Activated gamma-delta T cell treated with anti-CD3 and anti-CD28 coated beads, Interleukin-2, amount 50 U/mL, for 16 hours (primary cell): ENCODE data around the gene UTS2R.
"Not testable (repeated sequence)": the region's sequence is repeated elsewhere in the genome, so short reads cannot be mapped to it uniquely, and the experiment has no call there.

Experiments used
- DNase-seq: peaks from one replicate; pipeline ENCODE4 v3.0.0-alpha.2; 2020; ENCODE audit warnings: low read depth

Gene UTS2R

DNA sequence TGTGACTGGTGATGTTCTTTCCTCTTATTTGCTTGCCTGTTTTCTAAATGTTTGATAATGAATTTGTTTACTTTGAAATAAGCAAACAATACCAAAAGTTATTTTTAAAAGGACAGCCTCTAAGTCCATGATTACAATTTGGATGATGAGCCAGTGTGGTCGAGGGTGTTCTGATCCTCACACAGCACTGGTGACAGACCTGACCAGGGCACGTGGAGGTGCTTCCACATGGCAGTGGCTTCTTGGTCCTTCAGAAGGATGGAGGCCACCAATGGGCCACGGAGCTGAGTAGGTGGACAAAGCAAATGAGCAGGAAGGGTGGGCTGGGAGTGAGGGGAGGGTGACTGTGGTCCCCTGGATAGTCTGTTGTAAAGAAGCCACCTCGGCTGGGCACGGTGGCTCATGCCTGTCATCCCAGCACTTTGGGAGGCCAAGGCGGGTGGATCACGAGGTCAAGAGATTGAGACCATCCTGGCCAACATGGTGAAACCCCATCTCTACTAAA is 16.7 kb upstream of the UTS2R start:
- no peak for DNase-seq

DNA sequence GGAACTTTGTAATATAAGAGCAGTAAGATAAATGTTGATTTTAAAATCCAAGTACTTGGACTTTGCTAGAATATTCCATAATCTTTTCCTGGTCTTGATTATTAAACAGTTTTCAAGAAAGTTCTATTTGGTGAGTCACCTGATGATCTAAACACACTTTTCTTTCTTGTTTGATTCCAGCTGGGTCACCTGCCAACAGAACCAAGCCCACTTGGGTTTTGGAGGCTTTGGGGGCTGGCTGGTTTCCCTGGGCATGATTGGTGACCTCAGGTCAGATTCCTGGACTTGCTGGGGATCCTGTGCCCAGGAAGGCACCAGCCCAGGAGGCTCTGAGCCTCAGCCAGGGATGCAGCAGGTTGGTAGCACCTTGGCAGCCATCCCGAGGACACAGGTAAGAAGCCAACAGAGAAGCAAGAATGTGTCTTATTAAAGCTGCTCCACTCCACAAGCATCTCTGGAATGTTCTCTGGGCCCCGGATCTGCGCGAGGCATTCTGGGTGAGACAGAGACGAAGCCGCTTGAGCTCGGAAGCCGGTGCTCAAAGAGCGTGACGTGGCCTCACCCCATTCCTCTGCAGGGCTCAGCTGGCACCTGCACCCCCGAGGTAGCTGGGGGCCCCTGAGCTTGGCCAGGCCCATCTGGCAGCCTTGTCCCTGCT is 15.7 kb upstream of the UTS2R start:
- no peak for DNase-seq

DNA sequence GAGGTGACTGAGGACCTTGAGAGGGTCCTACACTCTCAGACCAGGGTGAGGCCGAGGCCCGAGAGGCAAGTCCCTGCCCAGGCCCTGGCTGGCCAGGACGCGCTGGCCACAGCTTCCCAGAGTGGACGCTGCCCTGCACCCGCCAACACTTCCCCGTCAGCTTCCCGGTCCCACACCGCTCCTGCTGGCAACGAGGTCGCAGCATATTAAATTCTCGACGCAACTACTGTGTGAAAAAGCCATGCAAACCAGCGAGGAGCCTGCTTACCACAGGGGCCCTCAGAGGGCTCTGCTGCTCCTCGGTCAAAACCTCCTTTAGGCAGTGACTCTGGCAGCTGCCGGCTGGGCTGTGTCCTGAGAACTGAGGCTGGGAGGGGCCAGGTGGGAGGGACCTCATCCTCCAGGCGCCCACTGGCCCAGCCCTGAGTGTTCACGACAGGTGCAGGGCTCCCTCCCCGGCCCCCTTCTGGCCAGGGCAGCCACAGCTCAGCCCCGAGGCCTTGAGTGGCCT is 14.7 kb upstream of the UTS2R start:
- DNase-seq, result no peak

DNA sequence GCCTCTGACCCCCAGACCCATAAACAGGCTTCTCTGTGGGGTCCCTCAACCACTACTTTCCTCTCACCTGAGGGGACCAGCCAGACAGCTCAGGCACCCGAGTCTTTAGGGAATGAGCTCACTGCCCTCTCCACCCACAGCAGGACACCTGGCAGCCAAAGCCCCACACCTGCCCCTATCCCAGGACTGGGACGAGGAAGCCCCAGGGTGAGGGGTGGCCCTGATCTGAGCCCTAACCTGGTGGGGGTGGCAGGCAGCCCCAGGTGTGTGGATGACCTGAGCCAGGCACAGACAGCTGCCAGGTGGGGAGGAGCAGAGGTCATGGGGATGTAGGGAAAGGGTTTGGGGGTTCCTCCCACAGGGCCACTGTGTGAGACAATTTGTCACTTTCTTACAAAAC is 14.2 kb upstream of the UTS2R start:
- no peak for DNase-seq

DNA sequence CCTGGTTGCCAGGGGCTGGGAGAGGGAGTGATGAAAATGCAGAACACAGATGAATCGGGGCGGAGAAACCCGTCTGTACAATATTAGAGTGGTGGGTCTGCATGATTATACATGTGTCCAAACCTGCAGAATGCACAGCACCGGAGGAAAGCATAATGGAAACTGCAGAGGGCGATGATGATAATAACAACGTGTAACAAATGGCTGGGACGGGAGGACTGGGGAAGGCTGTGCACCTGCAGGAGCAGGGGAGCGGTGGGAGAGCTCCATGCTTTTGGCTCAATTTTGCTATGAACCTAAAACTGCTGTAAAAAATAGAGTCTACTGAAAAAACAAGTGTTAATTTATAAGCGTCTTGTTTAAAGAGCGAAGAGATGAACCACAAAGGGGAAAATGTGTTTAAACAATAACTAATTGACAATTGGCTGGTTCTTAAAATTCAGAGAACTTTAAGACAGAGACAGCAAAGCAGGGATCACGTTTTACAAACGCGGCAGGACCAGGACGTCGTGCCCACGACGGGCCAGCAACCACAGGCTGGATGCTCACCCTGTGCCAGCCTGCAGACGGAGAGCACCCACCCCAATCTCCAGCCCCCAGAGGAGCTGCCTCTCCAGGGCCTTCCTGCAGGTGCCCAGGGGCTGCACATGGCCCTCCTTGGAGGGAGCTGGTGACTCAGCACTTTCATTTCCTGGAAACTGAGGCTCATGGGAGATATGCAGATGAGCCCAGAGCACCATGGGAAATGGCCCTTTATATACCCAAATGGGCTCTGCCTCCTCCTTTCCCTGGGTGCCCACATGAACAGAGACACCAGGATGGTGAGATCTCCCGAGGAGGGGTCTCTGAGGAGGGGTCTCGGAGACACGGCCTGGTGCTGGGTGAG is 12.9 kb upstream of the UTS2R start, which contains the start of gene TEX19:
Gene TEX19 (plus strand): TSS at position 783 of the 886 bp plus-strand sequence. CDS start 2,904 bp downstream, outside the sequence.
- no peak for DNase-seq

DNA sequence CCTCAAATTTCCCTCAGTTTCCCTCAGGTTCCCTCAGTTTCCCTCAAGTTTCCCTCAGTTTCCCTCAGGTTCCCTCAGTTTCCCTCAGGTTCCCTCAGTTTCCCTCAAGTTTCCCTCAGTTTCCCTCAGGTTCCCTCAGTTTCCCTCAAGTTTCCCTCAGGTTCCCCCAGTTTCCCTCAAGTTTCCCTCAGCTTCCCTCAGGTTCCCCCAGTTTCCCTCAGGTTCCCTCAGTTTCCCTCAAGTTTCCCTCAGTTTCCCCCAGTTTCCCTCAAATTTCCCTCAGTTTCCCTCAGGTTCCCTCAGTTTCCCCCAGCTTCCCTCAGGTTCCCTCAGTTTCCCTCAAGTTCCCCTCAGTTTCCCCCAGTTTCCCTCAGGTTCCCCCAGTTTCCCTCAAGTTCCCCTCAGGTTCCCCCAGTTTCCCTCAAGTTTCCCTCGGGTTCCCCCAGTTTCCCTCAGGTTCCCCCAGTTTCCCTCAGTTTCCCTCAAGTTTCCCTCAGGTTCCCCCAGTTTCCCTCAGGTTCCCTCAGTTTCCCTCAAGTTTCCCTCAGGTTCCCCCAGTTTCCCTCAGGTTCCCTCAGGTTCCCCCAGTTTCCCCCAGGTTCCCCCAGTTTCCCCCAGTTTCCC is 12.0 kb upstream of the UTS2R start:
- not testable (repeated sequence) for DNase-seq

DNA sequence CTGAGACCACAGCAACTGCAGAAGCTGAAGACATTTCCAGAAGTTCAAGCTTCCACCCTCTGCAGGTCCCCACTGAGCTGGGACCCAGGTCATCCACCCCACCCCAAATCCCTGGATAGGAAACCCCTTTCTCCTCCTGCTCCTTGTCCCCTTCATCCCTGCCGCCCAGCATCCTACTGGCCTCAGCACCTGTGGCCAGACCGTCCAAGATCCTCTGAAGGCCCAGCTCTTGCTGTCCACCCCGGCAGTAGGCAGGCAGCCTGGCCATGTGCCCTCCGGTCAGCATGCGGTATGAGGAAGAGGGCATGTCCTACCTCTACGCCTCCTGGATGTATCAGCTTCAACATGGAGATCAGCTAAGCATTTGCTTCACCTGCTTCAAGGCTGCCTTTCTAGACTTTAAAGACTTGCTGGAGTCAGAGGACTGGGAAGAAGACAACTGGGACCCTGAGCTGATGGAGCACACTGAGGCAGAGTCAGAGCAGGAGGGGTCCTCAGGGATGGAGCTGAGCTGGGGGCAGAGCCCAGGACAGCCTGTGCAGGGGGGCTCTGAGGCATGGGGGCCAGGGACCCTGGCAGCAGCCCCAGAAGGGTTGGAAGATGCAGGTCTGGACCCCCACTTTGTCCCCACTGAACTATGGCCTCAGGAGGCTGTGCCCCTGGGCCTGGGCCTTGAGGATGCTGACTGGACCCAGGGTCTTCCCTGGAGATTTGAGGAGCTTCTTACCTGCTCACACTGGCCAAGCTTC is 9.5 kb upstream of the UTS2R start:
- DNase-seq, result no peak

DNA sequence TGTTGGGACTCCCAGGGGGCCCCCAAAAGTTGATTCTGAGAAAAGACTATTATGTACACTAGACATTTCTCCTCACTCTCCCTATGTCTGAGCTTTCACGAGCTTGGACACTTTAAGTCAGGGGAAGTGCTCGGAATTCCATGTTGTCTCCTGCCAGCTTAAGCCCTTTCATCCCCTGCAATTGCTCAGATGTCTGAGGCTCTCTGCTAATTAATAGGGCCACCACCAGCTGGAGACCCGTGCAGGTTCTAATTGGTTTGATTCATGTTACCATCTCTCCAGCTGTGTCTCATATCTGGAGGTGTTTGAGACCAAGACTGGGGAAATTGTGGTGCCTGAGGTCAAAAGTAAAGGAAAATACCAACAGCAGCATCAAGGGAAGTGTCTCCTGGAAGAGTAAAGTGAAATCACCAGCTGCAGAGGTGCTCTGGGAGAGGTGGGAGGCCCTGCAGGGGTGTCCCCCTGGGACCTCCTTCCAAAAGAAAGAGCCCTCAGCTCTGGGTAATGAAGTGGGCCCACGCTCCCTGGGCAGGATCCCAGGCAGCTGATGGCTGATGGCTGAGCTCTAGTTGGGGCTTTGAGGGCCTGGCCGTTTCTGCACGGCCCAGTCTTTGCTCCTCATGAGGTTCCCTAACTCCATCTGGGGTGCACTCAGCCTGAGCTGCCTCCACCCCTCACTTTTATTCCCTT is 5.8 kb upstream of the UTS2R start:
- no peak for DNase-seq

DNA sequence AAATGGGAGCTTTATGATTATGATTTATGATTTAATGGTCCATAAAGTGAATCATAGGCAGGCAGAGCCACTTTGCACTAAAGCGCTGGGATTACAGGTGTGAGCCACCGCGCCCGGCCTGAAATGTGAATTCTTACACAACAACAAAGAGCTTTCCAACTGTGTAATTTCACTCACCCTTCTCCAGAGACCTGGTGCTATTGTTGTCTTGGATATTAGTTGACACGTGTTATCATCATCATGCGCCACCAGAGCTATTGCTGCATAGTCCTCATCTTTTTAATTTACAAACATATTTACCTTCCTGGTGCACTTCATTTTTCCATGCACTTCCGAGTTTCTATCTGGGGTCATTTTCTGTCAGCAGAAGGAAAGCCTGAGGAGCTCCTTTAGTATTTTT is 4.8 kb upstream of the UTS2R start:
- no peak for DNase-seq

DNA sequence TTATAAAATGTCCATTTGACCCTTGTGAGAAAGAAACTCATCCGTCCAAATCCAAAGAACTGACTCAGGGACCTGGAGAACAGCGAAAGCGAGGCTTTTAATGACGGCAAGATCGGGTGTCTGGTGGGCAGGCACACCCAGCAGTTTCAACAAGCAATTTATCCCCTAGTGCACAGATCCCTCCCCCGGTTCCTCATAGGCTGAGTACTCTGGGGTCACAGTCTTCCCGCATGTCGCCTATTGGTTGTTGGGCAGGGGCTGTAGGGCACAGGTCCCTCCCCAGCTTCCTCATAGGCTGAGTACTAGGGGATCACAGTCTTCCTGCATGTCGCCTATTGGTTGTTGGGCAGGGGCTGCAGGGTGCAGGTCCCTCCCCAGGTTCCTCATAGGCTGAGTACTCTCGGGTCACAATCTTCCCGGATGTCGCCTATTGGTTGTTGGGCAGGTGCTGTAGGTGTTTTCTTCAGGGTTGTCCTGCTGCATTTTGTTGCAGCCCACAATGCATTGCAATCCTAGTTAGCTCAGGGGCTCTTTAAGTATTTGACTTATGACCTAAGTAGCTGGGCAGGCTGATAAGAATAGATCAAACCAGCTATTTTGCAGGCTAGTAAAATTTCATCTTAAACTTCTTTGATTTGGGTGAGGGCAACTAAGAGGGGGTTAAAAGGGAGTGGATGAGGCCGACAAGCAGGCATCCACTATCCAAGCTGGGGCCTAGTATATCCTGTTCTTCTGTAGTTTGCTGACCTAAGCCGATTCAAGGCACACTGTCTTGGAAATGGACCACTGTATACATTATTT is 3.6 kb upstream of the UTS2R start:
- no peak for DNase-seq

DNA sequence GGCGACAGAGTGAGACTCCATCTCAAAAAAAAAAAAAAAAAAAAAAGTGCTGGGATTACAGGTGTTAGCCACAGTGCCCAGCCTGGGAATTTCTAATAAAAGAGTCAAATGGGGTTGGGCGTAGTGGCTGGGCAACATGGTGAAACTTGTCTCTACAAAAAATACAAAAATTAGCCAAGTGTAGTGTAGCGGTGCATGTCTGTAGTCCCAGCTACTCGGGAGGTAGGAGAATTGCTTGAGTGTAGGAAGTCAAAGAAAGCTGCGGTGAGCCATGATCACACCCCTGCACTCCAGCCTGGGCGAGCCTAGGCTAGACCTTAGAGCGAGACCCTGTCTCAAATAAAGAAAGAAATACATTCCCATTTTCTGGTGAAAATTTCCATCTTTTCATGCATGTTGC is 2.4 kb upstream of the UTS2R start:
- no peak for DNase-seq

DNA sequence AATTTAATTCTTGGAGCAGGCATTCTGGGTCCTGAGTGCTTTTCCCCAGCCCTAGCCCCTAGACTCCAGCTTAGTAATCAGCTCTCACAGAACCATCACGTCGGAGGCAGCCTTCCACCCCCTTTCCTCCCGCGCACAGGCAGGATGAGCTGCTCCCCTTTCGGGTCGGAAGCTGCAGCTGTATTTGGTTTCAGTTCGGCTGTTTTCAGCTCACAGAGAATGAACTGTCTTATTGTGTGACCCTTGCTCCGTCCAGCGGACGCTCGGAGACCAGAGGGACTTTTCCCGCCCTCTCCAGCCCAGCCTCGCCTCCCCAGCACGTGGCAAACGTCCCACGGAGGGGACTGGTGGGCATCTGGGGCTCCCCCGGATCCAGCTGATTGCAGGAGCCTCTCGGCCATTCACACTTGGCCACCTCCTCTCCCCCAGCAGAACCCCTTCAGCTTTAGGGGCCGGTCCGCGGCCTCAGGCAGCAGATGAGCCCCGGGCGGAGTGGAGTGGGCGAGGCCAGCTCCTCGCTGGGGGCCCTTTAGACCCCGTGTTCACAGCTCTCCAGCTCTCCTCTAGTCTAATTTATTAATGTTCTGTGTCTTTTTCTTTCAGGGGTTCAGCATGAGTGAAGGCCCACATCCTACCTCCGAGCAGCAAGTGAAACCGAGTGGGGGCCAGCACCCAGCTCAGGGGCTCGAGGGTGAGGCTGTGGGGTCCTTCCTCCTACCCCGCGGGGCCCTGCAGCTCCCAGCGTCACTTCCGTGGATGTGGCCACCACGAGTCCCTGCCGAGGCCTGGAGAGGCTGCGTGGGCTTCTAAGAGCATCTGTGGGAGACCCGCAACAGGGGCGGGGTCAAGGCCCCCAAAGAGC is 863 bp upstream of the UTS2R start:
- DNase-seq, result no peak

DNA sequence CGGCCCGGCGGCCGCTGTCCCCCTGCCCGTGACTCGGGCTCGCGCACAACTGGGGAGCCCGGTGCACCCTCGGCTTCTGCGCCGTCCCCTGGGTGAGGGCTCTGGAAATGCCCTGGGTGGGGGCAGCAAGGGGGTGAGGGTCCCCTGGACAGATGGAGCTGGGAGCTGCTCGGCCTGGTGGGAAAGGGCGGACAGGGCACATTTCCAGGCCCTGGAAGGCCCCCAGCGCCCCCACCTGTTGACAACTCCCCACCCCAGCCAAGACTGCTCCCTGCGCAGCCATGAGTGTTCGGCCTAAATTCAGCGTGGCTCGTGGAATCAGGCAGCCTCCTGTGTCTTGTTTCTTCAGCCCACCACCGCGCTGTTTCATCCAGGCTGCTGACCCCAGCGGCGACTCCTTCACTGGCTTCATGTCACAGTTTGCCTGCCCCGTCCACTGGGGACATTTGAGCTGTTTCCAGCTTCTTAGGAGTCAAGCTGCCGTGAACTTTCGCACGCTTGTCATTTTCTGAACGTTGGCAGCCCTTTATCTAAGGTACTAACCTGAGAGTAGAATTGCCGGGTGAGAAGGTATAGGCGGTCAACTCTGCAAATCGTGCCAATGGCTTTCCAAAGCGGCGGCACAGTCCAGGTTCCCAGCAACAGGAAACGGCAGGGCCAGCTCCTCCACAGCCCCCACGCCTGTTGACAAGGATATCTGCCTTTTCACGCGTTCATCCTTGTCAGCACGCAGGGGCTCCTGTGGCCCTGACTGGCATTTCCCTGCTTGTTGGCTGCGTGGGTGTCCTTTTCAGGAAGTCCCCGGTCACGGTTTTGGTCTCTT is 895 bp downstream of the UTS2R start:
- DNase-seq, result no peak

DNA sequence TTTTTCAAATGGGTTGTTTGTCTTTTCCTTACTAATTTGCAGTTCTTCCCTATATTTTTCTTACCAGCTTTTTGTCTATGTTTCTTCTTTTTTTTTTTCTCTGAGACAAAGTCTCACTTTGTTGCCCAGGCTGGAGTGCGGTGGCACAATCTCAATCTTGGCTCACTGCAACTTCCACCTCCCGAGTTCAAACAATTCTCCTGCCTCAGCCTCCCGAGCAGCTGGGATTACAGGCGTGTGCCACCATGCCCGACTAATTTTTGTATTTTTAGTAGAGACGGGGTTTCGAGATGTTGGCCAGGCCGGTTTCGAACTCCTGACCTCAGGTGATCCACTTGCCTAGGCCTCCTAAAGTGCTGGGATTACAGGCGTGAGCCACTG is 1.5 kb downstream of the UTS2R start:
- DNase-seq, result not testable (repeated sequence)

DNA sequence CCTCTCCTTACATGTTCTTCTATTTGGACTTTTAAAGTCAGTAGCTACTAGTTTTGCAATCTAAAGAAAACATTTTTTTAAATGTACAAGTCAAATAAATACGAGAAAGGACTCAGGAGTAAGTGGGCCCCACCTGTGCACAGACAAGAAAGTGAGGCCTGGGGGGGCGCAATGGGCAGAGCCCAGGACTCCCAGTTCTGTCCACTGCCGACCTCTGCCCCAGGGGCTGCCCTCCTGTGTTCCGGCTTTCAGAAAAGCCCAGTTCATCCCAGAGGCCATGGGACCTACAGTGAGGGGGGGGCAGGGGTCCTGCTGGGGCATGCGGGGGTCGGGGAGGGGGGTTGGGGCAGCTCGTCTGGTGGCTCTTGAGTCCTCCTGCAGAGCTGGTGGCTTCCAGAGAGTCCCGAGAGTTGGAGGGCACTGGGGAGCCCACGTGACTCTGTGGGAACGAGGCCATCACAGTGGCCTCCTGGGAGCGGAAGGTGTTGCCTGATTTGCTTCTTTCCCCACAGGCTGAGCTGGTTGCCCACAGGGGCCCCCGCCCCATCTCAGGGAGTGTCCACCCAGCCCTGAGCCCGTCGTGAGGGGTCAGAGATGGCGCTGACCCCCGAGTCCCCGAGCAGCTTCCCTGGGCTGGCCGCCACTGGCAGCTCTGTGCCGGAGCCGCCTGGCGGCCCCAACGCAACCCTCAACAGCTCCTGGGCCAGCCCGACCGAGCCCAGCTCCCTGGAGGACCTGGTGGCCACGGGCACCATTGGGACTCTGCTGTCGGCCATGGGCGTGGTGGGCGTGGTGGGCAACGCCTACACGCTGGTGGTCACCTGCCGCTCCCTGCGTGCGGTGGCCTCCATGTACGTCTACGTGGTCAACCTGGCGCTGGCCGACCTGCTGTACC is 2.4 kb downstream of the UTS2R start:
- no peak for DNase-seq

DNA sequence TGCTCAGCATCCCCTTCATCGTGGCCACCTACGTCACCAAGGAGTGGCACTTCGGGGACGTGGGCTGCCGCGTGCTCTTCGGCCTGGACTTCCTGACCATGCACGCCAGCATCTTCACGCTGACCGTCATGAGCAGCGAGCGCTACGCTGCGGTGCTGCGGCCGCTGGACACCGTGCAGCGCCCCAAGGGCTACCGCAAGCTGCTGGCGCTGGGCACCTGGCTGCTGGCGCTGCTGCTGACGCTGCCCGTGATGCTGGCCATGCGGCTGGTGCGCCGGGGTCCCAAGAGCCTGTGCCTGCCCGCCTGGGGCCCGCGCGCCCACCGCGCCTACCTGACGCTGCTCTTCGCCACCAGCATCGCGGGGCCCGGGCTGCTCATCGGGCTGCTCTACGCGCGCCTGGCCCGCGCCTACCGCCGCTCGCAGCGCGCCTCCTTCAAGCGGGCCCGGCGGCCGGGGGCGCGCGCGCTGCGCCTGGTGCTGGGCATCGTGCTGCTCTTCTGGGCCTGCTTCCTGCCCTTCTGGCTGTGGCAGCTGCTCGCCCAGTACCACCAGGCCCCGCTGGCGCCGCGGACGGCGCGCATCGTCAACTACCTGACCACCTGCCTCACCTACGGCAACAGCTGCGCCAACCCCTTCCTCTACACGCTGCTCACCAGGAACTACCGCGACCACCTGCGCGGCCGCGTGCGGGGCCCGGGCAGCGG is 3.2 kb downstream of the UTS2R start:
- DNase-seq, result no peak
